HS-27A (cell line): Measurements from ENCODE around the gene MFSD12.
"Not testable (repeated sequence)": the region's sequence is repeated elsewhere in the genome, so short reads cannot be mapped to it uniquely, and the experiment has no call there.

Experiments
- DNase-seq: peaks from one replicate; pipeline ENCODE4 v3.0.0-alpha.2; 2012; ENCODE audit warnings: low read depth, missing footprints

The MFSD12 gene

DNA sequence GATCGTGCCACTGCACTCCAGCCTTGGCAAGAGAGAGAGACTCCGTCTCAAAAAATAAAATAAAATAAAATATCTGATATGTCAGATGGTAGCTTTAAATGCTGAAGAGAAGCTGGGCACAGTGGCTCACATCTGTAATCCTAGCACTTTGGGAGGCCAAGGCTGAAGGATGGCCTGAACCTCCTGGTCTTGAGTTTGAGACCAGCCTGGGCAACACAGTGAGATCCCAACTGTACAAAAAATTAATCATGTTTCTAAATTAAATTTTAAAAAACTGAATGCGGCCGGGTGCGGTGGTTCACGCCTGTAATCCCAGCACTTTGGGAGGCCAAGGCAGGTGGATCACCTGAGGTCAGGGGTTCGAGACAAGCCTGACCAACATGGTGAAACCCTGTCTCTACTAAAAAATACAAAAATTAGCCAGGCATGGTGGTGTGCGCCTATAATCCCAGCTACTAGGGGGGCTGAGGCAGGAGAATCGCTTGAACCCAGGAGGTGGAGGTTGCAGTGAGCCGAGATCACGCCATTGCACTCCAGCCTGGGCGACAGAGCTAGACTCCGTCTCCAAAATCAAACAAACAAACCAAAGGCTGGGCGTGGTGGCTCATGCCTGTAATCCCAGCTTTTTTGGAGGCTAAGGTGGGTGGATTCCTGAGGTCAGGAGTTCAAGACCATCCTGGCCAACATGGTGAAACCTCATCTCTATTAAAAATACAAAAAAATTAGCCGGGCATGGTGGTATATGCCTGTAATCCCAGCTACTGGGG, 26.8 kb upstream of the MFSD12 start:
- DNase-seq, result not testable (repeated sequence)

DNA sequence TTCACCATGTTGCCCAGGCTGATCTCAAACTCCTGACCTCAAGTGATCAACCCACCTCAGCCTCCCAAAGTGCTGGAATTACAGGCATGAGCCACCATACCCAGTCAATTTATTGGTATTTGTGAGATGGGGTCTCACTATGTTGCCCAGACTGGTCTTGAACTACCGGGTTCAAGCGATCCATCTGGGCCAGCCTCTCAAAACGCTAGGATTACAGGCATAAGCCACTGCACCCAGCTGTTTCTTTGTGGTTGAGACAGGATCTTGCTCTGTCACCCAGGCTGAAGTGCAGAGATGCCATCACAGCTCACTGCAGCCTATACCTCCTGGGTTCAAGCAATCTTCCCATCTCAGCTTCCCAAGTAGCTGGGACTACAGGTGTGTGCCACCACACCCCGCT, 24.4 kb upstream of the MFSD12 start:
- DNase-seq, result not testable (repeated sequence)

DNA sequence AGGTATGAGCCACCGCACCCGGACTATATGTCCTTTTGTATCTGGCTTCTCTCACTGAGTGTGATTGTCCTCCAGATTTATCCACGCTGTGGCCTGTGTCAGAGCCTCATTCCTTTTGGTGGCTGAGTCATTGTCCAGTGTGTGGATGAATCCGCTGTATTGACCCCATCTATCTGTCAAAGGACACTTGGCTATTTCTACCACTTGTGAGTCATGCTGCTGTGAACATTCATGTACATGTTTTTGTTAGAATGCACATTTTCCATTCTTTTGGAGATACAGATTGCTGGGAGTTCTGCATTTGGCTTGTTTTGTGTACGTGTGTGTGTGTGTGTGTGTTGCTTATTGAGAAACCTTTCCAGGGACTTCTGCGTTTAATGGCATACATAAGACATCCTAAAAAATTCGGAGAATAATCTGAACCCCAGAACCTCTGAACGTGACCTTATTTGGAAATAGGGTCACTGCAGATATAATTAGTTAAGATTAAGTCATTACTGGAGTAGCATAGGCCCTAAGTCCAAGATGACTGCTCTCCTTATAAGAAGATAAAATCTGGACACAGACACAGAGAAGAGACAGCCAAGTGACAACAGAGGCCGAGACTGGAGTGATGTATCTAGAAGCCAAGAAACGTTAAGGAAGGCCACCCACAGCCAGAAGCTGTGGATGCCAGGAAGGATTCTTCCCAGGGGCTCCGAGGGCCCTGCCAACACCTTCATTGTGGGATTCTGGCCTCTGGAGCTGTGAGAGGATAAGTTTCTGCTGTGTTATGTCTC, 23.0 kb upstream of the MFSD12 start:
- DNase-seq, result peak; percentile 57

DNA sequence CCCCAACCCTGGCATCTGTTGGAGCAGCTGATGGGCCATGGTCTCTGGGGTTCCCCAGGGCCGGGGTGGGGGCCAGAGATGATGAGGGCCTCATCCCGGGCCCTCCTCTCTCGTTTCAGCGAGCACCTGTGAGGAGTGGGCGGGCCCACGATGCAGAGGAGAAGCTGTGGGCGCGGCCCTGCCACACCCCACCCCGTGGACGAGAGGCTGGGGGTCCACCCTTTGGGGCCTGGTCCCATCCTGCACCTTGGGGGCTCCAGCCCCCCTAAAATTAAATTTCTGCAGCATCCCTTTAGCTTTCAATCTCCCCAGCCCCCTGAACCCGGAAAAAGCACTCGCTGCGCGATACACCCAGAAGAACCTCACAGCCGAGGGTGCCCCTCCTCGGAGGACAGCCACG, 21.0 kb upstream of the MFSD12 start:
- no peak for DNase-seq

DNA sequence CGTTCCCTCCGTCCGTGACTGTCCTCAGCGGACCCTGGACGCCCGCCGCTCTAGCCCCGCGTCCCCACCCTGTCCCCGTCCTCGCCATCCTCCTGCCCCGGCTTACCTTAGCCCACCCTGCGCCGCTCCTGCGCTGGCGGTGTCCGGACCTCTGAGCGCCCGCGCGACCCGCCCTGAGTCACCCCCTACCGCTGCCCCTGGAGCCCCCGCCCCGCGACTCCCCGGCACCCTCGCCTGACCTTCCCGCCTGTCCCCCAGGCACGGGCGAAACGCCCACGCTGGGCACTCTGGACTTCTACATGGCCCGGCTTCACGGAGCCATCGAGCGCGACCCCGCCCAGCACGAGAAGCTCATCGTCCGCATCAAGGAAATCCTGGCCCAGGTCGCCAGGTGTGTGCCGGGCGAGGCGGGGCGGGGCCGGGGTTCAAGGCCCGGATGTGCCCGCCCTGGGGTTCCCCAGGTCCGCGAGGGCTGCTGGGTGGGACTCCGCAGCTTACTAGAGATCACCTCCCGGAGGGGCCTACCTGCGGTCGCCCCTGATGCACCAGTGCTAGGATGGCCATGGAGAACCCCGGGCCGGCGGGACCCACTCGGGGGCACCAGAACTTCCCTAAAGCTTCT, 20.4 kb upstream of the MFSD12 start:
- no peak for DNase-seq

DNA sequence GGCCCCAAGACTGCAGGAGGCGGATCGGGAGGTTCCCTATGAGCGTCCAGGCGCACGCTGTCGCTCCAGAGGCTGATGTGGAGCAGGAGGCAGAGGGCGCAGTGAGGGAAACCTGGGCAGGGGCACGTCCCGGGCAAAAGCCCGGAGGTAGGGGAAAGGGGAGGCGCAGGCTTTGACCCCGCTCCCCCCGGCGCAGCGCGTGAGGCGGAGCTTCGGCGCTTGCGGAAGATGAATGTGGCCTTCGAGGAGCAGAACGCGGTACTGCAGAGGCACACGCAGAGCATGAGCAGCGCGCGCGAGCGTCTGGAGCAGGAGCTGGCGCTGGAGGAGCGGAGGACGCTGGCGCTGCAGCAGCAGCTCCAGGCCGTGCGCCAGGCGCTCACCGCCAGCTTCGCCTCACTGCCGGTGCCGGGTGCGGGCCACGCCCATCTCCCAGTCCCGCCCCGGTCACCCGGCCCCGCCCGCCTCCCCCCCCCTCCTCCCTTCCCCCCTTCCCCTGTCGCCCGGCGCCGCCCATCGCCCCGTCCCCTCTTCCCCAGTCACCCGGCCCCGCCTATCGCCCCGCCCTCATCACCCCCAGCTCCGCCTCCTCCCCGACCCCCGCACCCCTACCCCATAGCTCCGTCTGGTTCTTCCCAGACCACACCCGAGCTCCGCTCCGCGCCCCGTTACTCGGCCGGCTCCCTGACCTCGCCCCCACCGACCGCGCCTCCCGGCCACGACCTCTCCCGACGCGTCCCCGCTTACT, 19.5 kb upstream of the MFSD12 start:
- DNase-seq, result no peak

DNA sequence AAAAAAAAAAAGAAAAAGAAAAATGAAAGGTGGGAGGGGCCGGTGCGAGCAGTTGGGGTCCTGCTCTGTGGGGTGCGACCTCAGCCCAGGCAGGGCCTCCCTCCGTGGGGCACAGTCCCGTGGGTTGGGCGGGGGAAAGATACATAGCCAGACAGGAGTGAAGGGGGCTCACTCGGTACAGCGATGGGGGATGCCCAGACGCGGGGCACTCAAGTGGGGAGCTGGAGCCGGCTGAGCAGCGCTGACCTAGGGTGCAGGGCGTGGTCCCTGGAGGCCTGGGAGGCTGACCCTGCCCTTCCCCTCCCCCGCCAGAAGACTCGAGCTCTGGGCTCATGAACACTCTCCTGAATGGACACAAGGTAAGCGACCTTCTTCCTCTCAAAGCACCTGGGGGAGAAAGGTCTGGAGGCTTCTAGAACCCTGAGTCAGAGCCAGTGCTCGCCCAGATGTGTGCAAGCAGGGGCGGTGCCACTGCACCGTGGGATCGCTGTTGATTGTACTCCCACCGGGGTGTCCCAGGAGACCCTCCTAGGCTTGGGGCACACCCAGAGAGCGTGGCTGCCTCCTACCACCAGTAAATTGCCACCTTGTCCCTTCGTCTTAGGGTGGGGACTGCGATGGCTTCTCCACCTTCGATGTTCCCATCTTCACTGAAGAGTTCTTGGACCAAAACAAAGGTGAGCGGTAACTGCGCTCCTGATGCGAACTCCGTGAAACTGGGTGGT, 18.7 kb upstream of the MFSD12 start:
- DNase-seq, result no peak

DNA sequence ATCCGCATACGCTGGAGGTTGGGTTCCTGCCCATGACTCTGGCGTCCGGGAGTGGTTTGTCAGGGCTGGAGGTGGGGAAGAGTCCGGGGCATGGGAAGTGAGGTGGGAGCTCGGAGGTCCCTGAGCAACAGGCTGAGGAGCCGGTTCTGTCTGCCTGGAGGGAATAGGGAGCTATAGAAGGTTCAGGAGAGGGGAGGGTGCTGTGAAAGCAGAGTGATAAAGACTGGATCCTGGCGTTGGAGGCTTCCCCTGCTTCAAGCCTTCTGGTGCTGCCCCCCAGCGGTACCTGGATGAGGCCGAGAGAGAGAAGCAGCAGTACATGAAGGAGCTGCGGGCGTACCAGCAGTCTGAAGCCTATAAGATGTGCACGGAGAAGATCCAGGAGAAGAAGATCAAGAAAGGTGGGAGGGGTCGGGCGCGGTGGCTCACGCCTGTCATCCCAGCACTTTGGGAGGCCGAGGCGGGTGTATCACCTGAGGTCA, 17.9 kb upstream of the MFSD12 start:
- no peak for DNase-seq

DNA sequence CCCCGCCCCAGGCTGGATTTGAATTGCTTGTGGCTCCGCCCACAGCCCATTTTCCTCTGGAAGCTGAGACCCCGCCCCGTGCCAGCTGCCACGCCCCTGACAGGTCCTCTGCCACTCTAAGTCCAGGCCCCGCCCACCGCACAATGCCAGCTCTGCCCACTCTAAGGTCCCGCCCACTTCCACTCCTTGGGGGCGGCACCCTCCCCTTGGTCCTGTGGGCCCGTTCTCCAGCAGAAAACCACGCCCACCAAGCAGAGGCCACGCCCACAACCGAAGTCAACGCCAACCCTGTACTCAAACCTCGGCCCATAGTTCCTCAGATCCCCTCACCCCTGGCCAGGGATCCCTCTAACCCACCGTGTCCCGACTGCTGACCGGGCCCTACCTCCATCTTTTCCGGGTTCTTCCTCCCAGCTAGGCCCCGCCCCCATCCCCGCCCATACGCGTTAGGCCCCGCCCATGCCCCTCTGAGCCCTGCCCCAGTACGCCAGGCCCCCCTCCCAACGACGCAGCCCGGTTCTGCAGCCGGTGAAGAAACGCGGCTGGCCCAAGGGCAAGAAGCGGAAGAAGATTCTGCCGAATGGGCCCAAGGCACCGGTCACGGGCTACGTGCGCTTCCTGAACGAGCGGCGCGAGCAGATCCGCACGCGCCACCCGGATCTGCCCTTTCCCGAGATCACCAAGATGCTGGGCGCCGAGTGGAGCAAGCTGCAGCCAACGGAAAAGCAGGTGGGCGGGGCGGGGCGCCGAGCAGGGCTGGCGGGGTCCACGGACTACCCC, 16.7 kb upstream of the MFSD12 start:
- no peak for DNase-seq

DNA sequence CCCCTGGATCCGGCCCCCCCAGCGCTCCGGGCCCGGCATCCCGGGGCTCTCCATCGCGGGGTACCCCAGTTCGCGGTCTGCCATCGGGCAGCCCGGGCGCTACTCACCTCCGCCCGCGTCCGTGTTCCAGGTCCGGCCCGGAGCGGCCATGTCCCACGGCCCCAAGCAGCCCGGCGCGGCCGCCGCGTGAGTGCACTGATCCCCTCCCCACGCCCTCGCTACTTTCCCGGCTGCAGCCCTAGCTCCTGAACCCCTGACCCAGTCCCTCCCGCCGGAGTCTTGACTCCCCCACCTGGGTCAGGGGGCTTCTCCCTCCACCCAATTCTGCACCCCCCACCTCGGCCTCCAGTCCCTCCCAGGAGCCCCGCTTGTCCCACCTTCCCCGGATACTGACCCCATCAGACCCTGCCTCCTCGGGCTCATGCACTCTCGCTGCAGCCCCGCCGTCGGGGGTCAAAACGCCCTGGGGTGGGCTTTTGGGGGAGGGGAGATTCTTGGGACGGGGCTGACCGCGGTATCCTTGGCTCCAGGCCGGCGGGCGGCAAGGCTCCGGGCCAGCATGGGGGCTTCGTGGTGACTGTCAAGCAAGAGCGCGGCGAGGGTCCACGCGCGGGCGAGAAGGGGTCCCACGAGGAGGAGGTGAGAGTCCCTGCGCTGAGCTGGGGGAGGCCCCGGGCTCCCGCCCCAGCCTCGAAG, 15.9 kb upstream of the MFSD12 start:
- DNase-seq, result no peak

DNA sequence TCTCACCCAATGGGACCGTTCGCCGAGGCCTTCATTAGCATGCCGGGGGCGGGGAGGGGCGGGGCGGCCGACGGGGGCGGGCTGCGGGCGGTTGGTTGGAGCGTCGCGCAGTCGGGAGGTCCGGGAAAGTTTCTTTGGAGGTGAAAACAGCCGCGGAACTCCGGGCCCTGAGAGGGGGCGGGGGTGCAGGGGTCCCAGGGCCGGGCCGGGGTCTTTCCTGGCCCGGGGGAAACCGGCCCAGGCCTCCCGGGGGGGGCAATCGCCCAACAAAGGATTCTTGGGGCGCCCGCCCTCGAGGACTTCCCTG, 15.4 kb upstream of the MFSD12 start, which contains the start of gene HMG20B:
Gene HMG20B (plus strand): TSS at position 90 of the 307 bp plus-strand sequence. CDS start 366 bp downstream, outside the sequence.
- DNase-seq, result no peak

DNA sequence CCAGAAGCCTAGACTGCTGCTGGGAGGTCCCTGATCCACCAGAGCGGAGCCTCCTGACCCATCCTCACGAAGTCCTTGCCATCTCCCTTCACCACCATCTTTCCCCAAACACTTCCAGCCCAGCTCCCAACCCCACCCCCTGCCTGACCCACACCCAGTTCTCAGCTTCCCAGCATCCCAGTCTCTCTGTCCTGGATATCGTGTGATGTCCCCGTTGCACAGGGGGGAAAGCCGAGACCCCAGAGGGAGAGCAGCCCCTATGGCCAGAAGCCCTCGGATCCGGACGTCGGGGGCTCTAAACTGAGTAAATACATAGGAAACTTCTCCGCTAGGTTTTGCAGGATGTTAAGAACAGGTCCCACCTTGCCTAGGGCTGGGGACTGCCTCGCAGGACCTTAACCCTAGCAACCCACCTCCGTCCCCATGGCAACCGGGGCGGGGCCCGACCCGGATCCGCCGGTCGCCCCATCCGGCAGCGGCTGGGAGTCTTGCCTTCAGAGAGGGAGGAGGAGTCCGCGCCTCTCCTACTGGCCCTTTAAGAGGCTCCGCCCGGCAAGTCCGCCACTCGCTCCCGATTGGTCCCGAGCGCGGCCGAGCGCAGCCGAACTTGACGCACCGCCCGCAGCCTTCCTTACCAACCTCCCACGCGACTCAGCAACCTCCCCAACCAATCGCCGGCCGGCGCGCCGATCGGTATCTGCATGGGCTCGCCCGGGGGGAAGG, 14.9 kb upstream of the MFSD12 start:
- DNase-seq, result peak; percentile 90

DNA sequence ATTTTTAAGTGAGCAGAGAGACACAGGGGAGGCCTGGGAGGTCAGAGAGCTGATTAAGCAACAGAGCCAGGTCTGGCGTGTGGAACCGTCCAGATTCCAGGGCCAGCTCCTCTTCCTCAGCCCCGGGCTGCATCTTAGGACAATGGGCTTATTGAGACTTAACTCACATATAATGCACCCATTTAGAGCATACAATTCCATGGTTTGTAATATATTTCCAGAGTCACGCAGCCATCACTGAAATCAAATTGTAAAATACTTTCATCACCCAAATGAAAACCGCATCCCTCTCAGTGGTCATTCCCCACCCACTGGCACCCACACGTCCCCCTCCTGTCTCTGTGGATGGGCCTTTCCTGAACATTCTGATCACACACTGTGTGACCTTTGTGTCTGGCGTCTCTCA, 13.2 kb upstream of the MFSD12 start:
- DNase-seq, result no peak

DNA sequence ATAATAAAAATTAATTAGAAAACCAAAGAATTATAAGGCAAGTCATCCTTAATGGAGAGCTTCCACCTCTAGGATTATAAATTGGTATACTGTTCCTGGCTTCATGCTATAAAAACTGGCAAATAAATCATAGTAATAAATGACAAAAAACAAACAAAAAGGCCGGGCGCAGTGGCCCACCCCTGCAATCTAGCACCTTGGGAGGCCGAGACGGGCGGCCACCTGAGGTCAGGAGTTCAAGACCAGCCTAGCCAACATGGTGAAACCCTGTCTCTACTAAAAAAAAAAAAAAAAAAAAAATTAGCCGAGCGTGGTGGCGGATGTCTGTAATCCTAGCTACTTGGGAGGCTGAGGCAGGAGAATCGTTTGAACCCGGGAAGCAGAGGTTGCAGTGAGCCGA, 12.7 kb upstream of the MFSD12 start:
- DNase-seq, result not testable (repeated sequence)

DNA sequence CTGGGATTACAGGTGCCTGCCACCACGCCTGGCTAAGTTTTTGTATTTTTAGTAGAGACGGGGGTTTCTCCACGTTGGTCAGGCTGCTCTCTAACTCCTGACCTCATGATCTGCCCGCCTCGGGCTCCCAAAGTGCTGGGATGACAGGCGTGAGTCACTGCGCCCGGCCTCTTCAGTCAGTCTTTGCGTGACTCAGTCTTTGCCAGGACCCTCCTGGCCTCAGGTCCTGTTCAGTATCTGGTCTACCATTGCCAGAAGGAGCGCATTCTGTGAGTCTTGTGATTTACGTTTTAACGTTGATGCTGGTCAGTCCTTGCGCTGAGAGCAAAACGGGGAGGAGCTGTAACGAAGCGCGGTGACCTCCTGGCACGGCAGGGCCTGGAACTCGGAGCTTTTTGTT, 7.8 kb upstream of the MFSD12 start:
- no peak for DNase-seq

DNA sequence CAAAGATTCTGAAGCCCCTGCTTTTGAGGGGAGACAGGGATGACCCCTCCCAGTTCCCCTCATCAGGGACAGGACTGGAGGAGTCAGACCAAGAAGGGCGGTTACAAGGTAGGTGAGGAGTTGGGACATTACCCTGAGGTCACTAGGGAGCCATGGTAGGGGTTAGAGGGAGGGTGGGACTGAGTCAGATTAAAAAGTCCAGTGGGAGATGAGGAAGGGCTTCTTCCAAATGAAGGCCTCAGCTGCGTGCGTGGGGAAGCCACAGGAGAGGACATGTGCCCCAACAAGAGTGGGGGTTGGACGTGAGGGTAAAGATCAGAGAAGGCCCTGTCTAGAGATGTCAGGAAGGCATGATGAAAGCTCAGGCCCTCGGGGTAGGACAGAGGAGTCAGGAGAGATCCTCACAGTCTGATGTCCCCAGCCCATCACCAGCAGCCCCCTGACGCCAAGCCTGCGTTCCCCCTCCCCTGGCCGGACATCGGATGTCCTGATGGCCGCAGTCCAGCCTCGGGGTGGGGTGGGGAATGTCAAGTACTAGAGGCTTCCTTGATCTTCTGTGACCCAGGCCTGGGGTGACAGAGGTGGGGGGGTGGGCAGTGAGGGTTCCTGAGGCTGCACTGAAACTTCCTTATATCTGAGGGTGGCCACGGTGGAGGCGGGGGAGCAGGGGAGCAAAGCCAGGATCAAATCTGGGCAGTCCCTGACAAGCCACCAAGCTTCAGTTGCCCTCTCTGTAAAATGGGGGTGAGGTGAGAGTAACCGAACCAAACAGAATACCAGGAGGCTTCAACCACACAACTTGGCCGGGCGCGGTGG, 6.5 kb upstream of the MFSD12 start:
- DNase-seq, result no peak

DNA sequence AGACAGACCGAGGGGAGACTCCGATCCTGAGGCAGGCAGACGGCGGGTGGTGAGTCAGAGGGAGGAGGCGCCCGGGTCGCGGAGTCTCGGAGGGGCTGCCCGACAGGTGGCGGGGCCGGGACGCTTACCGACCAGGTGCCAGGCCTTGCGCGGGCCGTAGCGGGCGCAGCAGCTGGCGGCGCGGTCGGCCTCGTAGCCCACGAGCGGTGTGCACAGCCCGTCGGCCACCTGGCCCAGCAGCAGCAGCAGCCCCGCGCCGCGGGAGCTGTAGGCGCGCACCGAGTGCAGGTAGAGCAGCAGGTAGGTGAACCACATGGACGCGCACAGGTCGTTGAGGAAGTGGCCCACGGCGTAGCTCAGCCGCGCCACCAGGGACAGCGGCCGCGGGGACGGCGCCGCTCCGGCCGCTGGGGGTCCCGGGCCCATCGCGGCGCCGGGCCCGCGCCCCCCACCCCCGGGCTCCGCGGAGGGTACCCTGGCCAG, 367 bp downstream of the MFSD12 start:
- DNase-seq, result no peak

DNA sequence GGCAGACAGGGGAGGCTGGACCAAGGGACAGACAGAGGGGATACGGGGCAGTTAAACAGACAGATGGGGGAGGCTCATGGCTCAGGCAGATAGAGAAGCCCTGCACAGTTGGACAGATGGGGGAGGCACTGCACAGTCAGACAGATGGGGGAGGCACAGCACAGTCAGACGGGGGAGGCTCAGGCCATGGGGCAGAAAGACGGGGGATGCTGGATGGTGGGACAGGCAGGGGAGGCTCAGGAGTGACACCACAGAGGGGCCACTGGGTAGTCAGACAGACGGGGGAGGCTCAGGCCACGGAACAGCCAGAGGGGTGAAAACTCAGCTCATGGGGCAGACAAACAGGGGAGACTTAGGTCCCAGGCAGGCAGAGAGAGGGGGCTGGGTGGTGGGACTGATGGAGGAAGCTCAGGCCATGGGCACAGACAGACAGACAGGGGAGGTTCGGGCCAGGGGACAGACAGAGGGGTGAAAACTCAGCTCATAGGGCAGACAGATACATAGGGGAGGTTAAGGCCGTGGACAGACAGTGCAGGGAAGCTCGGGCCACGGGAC, 886 bp downstream of the MFSD12 start:
- no peak for DNase-seq
